Right forelimb (tissue), 1 donor: ENCODE data around the gene PNMA3.
"Not testable (repeated sequence)": the region's sequence is repeated elsewhere in the genome, so short reads cannot be mapped to it uniquely, and the experiment has no call there.

Experiments
- DNase-seq: peaks from one replicate; pipeline ENCODE4 v3.0.0-alpha.2; 2018

The PNMA3 gene

GRCh38 chrX:153074935-153075334 is 18.7 kb downstream of the PNMA3 start:
- DNase-seq, result no peak

GRCh38 chrX:153075366-153075765 is 19.1 kb downstream of the PNMA3 start:
- DNase-seq, result no peak

GRCh38 chrX:153077437-153078135 is 21.3 kb downstream of the PNMA3 start:
- not testable (repeated sequence) for DNase-seq

- DNase-seq, result not testable (repeated sequence)
These were observed 27.1 kb downstream of the PNMA3 start for GRCh38 chrX:153083238-153083923.

GRCh38 chrX:153102418-153102817 is 46.1 kb downstream of the PNMA3 start:
- DNase-seq, result no peak

GRCh38 chrX:153104959-153105358 is 48.7 kb downstream of the PNMA3 start:
- DNase-seq, result not testable (repeated sequence)

- DNase-seq, result not testable (repeated sequence)
These were observed 50.0 kb downstream of the PNMA3 start for GRCh38 chrX:153106092-153106801.
